ENCODE data around the gene DIAPH2.

DNA sequence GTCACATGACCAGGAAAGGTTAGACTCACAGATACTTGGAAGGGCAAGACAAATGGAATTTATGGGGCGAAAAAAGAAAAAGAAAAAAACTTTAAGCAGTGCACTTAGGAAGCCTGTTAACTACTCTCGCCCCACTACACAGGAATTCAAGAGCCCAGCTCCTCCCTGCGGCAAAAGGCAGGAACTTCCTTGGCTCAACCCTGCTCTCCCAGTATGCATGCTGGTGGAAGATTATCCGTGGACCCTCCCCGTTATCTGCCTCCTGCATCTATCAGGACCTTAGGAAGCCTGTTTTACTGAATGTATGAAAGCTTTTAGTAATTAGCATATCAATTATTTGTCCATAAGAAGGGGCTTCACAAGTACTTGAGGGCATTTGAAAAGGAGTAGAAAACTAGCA lies 158.9 kb downstream of the DIAPH2 start:
- TF ChIP-seq CTCF (conservative IDR thresholded peaks at IDR 0.05; ENCODE audit: low read depth, low read length) (no peak), EZH2 (IDR thresholded peaks at IDR 0.05; ENCODE audit: borderline replicate concordance, low read depth, low read length, poor library complexity, severe bottlenecking) (no peak)
